Esophagus squamous epithelium (tissue), 5 donors: ENCODE results near the gene C2CD4C. TPM values are rescaled to one million over a fixed set of nuclear protein-coding genes. Genes with fewer than 3 reads are reported as not detected.
"Not testable (repeated sequence)": the region's sequence is repeated elsewhere in the genome, so short reads cannot be mapped to it uniquely, and the experiment has no call there.

Experiments
- DNase-seq: peaks from one replicate; lab custom pipeline; 2025; lab: John Stamatoyannopoulos, UW
- H3K27ac ChIP-seq, 4 donors: fragments of 200-600 bp; sonication (generic); one replicate each; pipeline ENCODE4 v1.5.1; 2016 to 2019; ENCODE audit warnings: mild to moderate bottlenecking in 1 of 4
- H3K27me3 ChIP-seq, 4 donors: fragments of 200-600 bp; sonication (generic); 1 replicate in 3 of 4; 2 replicates in 1 of 4; pipeline versions ENCODE4 v1.5.1 to v1.6.0; 2017 to 2021; ENCODE audit warnings: antibody characterized with exemption in 1 of 4
- H3K36me3 ChIP-seq, 3 donors: fragments of 200-600 bp; sonication (generic); one replicate each; pipeline ENCODE4 v1.5.1; 2016 to 2019
- H3K4me1 ChIP-seq, 3 donors: fragments of 200-600 bp; sonication (generic); one replicate each; pipeline ENCODE4 v1.5.1; 2017 to 2019
- H3K4me3 ChIP-seq, 4 donors: fragments of 200-600 bp; sonication (generic); 1 replicate in 3 of 4; 2 replicates in 1 of 4; pipeline ENCODE4 v1.5.1; 2016 to 2019; ENCODE audit warnings: mild to moderate bottlenecking in 2 of 4, moderate library complexity in 1 of 4
- H3K9me3 ChIP-seq, 3 donors: fragments of 200-600 bp; sonication (generic); one replicate each; pipeline ENCODE4 v1.5.1; 2016 to 2019
- POLR2A ChIP-seq, 4 donors: fragments of 450-650 bp; IDR thresholded peaks; one replicate each; pipeline ENCODE4 v1.6.1; 2017; ENCODE audit warnings: antibody characterized with exemption in 4 of 4, mild to moderate bottlenecking in 4 of 4, moderate library complexity in 3 of 4
- WGBS, 2 donors: methylation state at CpG; one replicate each; pipeline ENCODE4 v1.1.5; 2018; 5-methylcytosine and 5-hydroxymethylcytosine counted together
- intact Hi-C: fragments of 100-400 bp; cut with DNase I; formaldehyde crosslinking; loops from one replicate; pipeline ENCODE4 v1.15.0; 2022
- total RNA-seq, 4 donors: library from RNA; depleted of rRNA; stranded (reverse); fragments of >200 nt; gene quantifications; one replicate each; pipeline ENCODE4 v1.1.0, GENCODE V29; 2016
- TF ChIP-seq, protein P1 (sequence below), 6 experiments: fragments of 450-650 bp in 4 of 6; fragments of 200-600 bp in 2 of 6; sonication (generic) in 2 of 6; IDR thresholded peaks; one replicate each; pipeline ENCODE4 v1.5.1; 2016 to 2019; ENCODE audit warnings: antibody characterized with exemption in 6 of 6, mild to moderate bottlenecking in 4 of 6, moderate library complexity in 4 of 6
- donor health status: DM: yes; HTN: yes; CAD: no.

The C2CD4C gene
- total RNA-seq, 4 donors from 2014 or later, result 0.15 to 1.1 (median 0.45) TPM

GRCh38 chr19:397941-398706 lies 10.8 kb downstream of the C2CD4C start:
- Histone ChIP-seq H3K36me3 (no peaks in the 10 kb centered on the region), H3K4me1 (no peaks in the 10 kb centered on the region), H3K27me3 (peaks cover 0 to 47% (median 0%) of the 10 kb centered on the region in 4 donors), H3K4me3 (no peak overlapping the region), H3K9me3 (no peaks in the 10 kb centered on the region), H3K27ac (no peak overlapping the region)
- TF ChIP-seq POLR2A (IDR thresholded peaks at IDR 0.05), result no peak
- TF ChIP-seq, protein P1, sequence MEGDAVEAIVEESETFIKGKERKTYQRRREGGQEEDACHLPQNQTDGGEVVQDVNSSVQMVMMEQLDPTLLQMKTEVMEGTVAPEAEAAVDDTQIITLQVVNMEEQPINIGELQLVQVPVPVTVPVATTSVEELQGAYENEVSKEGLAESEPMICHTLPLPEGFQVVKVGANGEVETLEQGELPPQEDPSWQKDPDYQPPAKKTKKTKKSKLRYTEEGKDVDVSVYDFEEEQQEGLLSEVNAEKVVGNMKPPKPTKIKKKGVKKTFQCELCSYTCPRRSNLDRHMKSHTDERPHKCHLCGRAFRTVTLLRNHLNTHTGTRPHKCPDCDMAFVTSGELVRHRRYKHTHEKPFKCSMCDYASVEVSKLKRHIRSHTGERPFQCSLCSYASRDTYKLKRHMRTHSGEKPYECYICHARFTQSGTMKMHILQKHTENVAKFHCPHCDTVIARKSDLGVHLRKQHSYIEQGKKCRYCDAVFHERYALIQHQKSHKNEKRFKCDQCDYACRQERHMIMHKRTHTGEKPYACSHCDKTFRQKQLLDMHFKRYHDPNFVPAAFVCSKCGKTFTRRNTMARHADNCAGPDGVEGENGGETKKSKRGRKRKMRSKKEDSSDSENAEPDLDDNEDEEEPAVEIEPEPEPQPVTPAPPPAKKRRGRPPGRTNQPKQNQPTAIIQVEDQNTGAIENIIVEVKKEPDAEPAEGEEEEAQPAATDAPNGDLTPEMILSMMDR (IDR thresholded peaks at IDR 0.05), result no peak
- intact Hi-C loops, result no loop called here
- no peak for DNase-seq
- 60 to 89% methylated on average over 1 to 29 of the region's 31 CpGs for WGBS, 2 donors

GRCh38 chr19:397321-397720 lies 11.6 kb downstream of the C2CD4C start:
- whole genome bisulfite sequencing, 2 donors, result 62 to 63% methylated on average over 16 of the region's 18 CpGs
- peaks cover 0 to 39% (median 0%) of the 10 kb centered on the region in 4 donors for H3K27me3 ChIP-seq
- no peaks in the 10 kb centered on the region for H3K4me1 ChIP-seq
- H3K27ac ChIP-seq, result no peak overlapping the region
- H3K4me3 ChIP-seq, result no peak overlapping the region
- no peak for DNase-seq
- TF ChIP-seq POLR2A (IDR thresholded peaks at IDR 0.05), result no peak
- TF ChIP-seq, protein P1 (IDR thresholded peaks at IDR 0.05), result no peak
- H3K36me3 ChIP-seq, result no peaks in the 10 kb centered on the region
- H3K9me3 ChIP-seq, result no peaks in the 10 kb centered on the region
- intact Hi-C loops, result no loop called here

GRCh38 chr19:395467-395866 lies 13.5 kb downstream of the C2CD4C start:
- Histone ChIP-seq H3K9me3 (no peaks in the 10 kb centered on the region), H3K27me3 (peaks cover 0 to 29% (median 0%) of the 10 kb centered on the region in 4 donors), H3K4me3 (no peak overlapping the region), H3K4me1 (no peaks in the 10 kb centered on the region), H3K36me3 (no peaks in the 10 kb centered on the region), H3K27ac (no peak overlapping the region)
- TF ChIP-seq POLR2A (IDR thresholded peaks at IDR 0.05), result no peak
- TF ChIP-seq, protein P1 (IDR thresholded peaks at IDR 0.05), result no peak
- no peak for DNase-seq
- 79 to 80% methylated on average over 5 of the region's 5 CpGs for WGBS, 2 donors
- intact Hi-C loops, result no loop called here

- H3K9me3 ChIP-seq, H3K36me3 ChIP-seq, H3K4me3 ChIP-seq, intact Hi-C loops, H3K4me1 ChIP-seq, H3K27ac ChIP-seq, DNase-seq: not testable (repeated sequence)
- peaks cover 0 to 35% (median 0%) of the 10 kb centered on the region in 4 donors for H3K27me3 ChIP-seq
- 82 to 86% methylated on average over 1 of the region's 1 CpG for WGBS, 2 donors
Measured at GRCh38 chr19:394857-395256, 14.1 kb downstream of the C2CD4C start.

GRCh38 chr19:393560-393959 lies 15.4 kb downstream of the C2CD4C start:
- H3K27ac ChIP-seq, intact Hi-C loops, H3K4me3 ChIP-seq, H3K36me3 ChIP-seq, DNase-seq, H3K4me1 ChIP-seq, H3K9me3 ChIP-seq: not testable (repeated sequence)
- peaks cover 0 to 34% (median 0%) of the 10 kb centered on the region in 4 donors for H3K27me3 ChIP-seq

DNA sequence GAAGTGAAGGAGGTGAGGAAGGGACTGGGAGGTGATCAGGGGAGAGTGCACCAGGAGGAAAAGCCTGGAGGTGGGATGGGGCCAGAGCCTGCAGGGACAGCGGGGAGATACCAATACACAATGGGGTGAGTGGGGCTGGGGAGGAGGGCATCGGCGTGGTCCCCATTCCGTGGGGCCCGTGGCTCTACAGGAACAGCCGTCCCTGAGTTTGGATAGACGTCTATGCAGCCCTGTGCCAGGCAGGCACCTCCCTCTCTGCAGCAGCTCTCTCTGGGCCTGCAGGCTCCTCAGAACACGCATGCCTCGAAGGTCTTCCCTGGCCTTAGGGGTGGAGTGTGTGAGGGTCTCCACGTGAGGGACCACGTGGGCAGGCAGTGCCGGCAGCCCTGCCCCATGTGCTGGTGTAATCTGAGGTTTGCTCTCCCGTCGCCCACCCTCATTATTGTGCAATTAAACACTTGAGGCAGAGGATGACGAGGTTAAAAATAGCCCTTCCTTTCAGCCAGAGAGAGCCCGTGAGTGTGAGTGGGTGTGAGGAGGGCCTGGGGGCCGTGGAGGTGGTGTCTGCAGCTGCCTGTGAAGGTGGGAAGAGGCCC lies 16.5 kb downstream of the C2CD4C start:
- Histone ChIP-seq H3K9me3 (no peaks in the 10 kb centered on the region), H3K4me3 (no peak overlapping the region), H3K36me3 (no peaks in the 10 kb centered on the region), H3K27ac (no peak overlapping the region), H3K27me3 (peaks cover 0 to 27% (median 0%) of the 10 kb centered on the region in 4 donors), H3K4me1 (no peaks in the 10 kb centered on the region)
- intact Hi-C loops, result no loop called here
- DNase-seq, result no peak
- 65 to 72% methylated on average over 9 to 17 of the region's 17 CpGs for WGBS, 2 donors
- TF ChIP-seq POLR2A (IDR thresholded peaks at IDR 0.05), result no peak
- TF ChIP-seq, protein P1 (IDR thresholded peaks at IDR 0.05), result no peak
